ENCODE data around the gene DDI1.
"Not testable (repeated sequence)": the region's sequence is repeated elsewhere in the genome, so short reads cannot be mapped to it uniquely, and the experiment has no call there.

DDI1 gene

GRCh38 chr11:104041792-104042191 is 5.4 kb downstream of the DDI1 start:
- DNase-seq (ENCODE audit: low read depth in 2 of 2), result no peak

DNA sequence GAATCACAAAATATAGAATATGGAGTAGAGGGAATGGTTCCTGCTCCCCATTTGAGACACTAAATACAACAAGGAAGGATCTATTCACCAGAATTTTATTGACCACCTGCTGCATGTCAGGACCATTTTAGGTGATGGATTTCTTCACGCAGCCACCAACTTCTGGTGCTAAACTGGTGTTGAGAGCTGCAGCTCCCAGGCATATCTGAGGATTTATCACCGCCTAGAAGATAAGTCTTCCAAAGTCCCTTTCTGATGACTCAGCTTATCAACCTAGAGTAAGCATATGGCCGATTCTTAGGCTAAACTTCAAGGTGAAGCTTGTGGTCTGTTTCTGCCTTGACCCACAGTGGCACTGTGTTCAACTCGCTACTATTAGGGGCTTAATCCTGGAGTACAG is 6.7 kb downstream of the DDI1 start:
- no peak for DNase-seq (ENCODE audit: low read depth in 2 of 2)

DNA sequence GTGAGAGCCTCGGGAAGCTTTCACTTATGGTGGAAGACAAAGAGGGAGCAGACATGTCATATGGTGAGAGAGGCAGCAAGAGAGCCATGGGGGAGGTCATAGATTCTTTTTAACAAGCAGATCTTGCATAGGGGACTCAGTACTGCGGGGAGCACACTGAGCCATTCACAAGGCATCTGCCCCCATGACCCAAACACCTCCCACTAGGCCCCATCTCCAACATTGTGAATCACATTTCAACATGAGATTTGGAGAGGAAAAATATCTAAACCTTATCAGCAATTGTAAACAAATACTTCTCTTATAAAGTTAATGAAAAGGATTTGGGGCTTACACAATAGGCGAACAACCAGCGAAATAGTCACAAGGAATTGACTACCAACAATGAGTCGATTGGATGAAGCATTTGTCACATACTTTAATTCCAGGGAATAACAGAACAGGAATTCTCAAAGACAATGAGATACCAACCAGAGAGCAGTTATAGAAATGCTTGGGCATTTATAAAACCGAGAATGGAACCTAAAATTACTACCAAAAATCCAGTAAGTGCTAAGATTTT is 7.3 kb downstream of the DDI1 start:
- no peak for DNase-seq (ENCODE audit: low read depth in 2 of 2)

DNA sequence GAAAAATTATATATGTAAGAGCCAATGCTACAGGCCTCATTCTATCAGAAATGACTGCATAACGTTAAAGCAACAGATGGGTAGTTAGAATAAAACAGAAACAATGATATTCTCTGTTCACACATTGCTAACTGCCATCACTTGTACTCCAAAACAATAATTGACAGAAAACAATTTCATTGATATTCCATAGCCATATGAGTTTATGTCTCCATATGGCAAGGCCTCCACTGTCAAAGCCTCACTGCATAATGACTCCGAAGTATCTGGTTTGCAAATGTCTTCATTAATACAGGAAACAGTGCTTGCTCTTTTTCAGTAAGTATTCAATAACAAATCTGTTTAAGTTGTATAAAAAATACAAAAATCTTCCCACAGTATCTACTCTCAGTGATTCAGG is 9.9 kb downstream of the DDI1 start:
- DNase-seq (ENCODE audit: low read depth in 2 of 2), result no peak

- not testable (repeated sequence) for DNase-seq (ENCODE audit: low read depth in 2 of 2)
These were observed 10.4 kb downstream of the DDI1 start for GRCh38 chr11:104046858-104047257.

DNA sequence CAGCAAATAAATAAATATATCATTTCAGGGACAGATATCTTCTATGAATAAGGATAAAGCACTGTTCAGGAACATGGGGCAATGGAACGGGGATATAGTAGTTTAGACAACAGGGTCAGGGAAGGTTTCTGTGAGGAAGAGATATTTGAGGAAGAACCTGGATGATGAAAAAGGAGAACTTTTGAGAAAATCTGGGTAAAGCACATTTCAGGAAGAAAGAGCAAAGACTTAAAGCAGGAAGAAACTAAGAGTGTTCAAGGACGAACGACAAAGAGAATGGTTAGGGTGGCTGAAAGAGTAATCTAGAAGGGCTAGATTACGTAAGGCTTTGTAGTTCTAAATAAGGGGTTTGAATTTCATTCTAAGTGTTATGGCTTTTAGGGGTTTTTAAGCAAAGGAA is 12.7 kb downstream of the DDI1 start:
- no peak for DNase-seq (ENCODE audit: low read depth in 2 of 2)

DNA sequence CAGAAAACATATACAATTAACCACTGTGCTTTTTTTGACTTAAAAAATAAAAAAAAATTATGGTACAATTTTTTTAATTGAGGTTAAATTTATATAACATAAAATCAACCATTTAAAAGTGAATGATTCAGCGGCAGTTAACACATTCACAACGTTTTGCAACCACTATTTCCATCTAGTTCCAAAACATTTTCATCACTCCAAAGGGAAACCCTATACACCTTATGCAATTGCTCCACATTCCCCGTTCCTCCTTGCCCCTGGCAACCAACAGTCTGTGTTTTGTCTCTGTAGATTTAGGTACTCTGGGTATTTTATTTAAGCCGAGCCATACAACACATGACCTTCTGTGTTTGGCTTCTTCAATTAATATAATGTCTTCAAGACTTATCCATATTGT is 15.3 kb downstream of the DDI1 start:
- DNase-seq (ENCODE audit: low read depth in 2 of 2), result no peak

DNA sequence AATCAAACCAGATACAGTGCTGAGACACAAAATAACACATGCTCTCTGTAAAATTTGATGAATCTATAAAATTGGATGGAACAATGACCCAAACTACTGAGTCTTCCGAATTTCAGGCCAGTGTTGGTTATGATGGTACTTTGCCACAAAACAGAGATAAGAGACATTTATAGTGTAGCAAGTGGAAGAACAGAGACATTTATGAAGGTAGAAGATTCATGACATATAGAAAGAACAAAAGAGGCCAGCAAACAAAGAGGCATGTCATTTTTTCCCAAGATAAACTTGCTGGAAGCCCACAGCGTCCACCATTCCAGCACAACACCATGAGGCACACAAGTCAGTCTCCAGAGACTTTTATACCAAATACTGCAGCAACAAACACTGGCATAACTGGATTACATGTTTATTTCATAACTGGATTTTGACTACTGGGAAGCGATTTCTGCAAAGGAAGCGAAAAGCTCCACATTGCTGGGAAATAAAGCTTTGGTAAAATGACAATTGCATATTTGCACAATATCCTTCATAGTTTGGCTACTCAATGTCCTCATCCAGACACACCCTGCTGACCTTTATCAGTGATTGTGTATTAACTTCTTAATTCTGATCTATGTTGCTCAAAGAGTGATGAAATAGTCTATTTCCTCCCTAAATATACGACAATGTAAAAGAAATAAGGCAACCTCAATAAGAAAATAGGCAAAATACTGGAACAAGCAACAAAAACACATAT is 17.5 kb downstream of the DDI1 start:
- no peak for DNase-seq (ENCODE audit: low read depth in 2 of 2)

DNA sequence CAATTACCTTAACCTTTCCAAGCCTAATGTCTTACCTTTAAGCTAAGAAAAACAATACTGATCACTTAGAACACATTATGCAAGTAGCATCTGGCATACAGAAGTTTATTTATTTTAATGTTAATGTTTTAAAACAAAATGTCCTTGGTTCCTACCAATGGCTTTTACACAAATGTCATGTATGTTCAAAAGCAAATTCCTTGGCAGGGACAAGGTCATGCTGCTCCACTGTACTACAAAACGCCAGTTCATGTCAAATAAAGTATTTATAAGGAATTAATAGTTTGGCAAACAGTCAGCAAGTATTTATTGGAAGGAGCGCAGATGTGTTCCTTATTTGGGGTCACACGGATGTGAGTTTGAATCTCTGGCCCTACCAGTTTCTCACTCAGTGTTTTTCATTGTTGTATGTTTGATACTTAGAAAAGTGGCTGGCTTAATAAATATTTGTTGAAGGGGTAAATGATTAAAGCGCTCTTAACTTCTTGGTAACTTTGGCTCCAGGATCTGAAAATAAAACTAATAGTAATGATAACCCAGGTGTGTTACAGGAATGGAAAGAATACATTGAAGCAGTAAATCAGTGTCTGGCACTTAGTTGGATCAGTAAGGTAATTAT is 18.6 kb downstream of the DDI1 start:
- no peak for DNase-seq (ENCODE audit: low read depth in 2 of 2)

DNA sequence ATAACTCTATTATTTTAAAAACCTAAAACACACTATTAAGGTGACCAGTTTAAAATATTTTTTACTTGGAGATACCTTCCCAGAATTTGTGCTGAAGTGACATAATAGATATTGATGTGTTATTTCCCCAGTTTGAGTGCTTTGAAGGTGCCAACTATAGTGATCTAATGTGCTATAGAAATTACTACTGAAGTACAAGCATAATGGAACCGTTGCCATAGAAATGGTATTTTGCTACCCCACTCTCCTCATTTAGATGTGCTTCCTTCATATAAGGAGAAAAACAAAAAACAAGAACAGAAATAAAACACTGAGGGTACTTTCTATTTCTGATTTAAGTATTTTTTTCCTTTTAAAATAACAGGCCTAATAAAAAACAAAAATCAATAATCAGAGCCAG is 19.2 kb downstream of the DDI1 start:
- no peak for DNase-seq (ENCODE audit: low read depth in 2 of 2)

DNA sequence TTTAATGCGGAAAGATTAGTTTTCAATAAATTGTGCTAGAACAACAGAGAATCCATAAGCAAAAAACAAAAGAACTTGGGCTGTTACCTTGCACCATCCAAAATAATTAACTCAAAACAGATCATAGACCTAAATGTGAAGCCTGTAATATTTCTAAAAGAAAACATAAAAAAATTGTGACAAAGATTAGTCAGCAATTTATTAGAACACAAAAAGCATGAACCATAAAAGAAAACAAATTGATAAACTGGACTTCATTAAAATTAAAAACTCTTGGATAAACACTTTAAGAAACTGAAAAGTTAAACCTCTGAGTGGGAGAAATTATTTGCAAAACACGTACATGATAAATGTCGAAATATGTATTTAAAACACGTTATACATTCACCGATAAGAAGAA is 21.5 kb downstream of the DDI1 start:
- no peak for DNase-seq (ENCODE audit: low read depth in 2 of 2)

DNA sequence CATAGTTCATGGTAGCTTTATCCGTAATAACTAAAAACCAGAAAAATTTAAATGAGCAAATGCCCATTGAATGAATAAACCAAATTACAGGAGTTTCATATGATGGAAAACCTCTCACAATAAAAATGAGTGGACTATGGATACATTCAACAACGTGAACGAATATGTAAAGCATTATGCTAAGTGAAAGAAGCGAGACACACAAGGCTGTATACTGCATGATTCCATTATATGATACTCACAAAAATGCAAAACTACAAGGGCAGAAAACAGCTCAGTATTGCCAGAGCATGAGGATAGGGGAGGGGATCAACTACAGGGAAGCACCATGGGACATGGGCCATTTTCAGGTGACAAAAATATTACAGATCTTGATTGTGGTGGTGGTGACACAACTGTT is 22.2 kb downstream of the DDI1 start:
- DNase-seq (ENCODE audit: low read depth in 2 of 2), result no peak

- DNase-seq (ENCODE audit: low read depth in 2 of 2), result no peak
These were observed 23.8 kb downstream of the DDI1 start for GRCh38 chr11:104060004-104060794.

- no peak for DNase-seq (ENCODE audit: low read depth in 2 of 2)
These were observed 24.4 kb downstream of the DDI1 start for GRCh38 chr11:104060820-104061219.

- DNase-seq (ENCODE audit: low read depth in 2 of 2), result no peak
These were observed 25.5 kb downstream of the DDI1 start for GRCh38 chr11:104061853-104062521.

- no peak for DNase-seq (ENCODE audit: low read depth in 2 of 2)
These were observed 27.7 kb downstream of the DDI1 start for GRCh38 chr11:104064034-104064630.

GRCh38 chr11:104067534-104067933 is 31.1 kb downstream of the DDI1 start:
- no peak for DNase-seq (ENCODE audit: low read depth in 2 of 2)

- no peak for DNase-seq (ENCODE audit: low read depth in 2 of 2)
These were observed 37.7 kb downstream of the DDI1 start for GRCh38 chr11:104073950-104074705.

GRCh38 chr11:104075091-104075490 is 38.7 kb downstream of the DDI1 start:
- no peak for DNase-seq (ENCODE audit: low read depth in 2 of 2)

GRCh38 chr11:104075706-104076105 is 39.3 kb downstream of the DDI1 start:
- no peak for DNase-seq (ENCODE audit: low read depth in 2 of 2)

GRCh38 chr11:104076455-104076854 is 40.0 kb downstream of the DDI1 start:
- no peak for DNase-seq (ENCODE audit: low read depth in 2 of 2)

All from stimulated activated CD8-positive, alpha-beta memory T cell treated with anti-CD3 and anti-CD28 coated beads, Interleukin-2, amount 100 ng/mL, for 48 hours (primary cell).